Measurements from ENCODE around the gene BAHD1.
A peak's percentile ranks its signal among the peaks of the same experiment; 100 is the strongest.

The BAHD1 gene

GRCh38 chr15:40425681-40426080, 15.1 kb upstream of the BAHD1 start:
- DNase-seq: no peak

- no peak for DNase-seq
Measured at GRCh38 chr15:40427188-40427587, 13.6 kb upstream of the BAHD1 start.

GRCh38 chr15:40428185-40428584, 12.6 kb upstream of the BAHD1 start:
- no peak for DNase-seq

GRCh38 chr15:40429068-40429710, 11.6 kb upstream of the BAHD1 start:
- no peak for DNase-seq

- DNase-seq: no peak
Measured at GRCh38 chr15:40430271-40430805, 10.4 kb upstream of the BAHD1 start.

- DNase-seq: no peak
Measured at GRCh38 chr15:40435023-40435709, 5.6 kb upstream of the BAHD1 start.

GRCh38 chr15:40435710-40436089, 5.1 kb upstream of the BAHD1 start:
- no peak for DNase-seq

GRCh38 chr15:40436116-40436891, 4.4 kb upstream of the BAHD1 start:
- no peak for DNase-seq

- DNase-seq: no peak
Measured at GRCh38 chr15:40436892-40437751, 3.6 kb upstream of the BAHD1 start.

GRCh38 chr15:40437752-40438687, 2.7 kb upstream of the BAHD1 start:
- DNase-seq: no peak

- no peak for DNase-seq
Measured at GRCh38 chr15:40438712-40439111, 2.0 kb upstream of the BAHD1 start.

- DNase-seq: no peak
Measured at GRCh38 chr15:40439461-40439959, 1.2 kb upstream of the BAHD1 start.

GRCh38 chr15:40439960-40440742, 602 bp upstream of the BAHD1 start:
- peak; percentile 29 for DNase-seq

GRCh38 chr15:40441565-40442531, 1.1 kb downstream of the BAHD1 start:
- no peak for DNase-seq

- DNase-seq: no peak
Measured at GRCh38 chr15:40443255-40443654, 2.5 kb downstream of the BAHD1 start.

GRCh38 chr15:40443846-40444245, 3.1 kb downstream of the BAHD1 start:
- no peak for DNase-seq

- DNase-seq: no peak
Measured at GRCh38 chr15:40444736-40445135, 4.0 kb downstream of the BAHD1 start.

GRCh38 chr15:40445421-40445922, 4.7 kb downstream of the BAHD1 start:
- no peak for DNase-seq

- DNase-seq: no peak
Measured at GRCh38 chr15:40446144-40446543, 5.4 kb downstream of the BAHD1 start.
